NK-92 treated with Interleukin-12 subunit alpha and Interleukin-12 subunit beta, amount 100 ng/mL, for 24 hours (cell line): ENCODE results near the gene MEG3.
"Not testable (repeated sequence)": the region's sequence is repeated elsewhere in the genome, so short reads cannot be mapped to it uniquely, and the experiment has no call there.

Source experiments
- DNase-seq: peaks from one replicate; lab custom pipeline; 2025; lab: John Stamatoyannopoulos, UW

The MEG3 gene

GRCh38 chr14:100788942-100789341 is 37.0 kb upstream of the MEG3 start:
- no peak for DNase-seq

GRCh38 chr14:100789460-100790417 is 36.2 kb upstream of the MEG3 start:
- no peak for DNase-seq

GRCh38 chr14:100790502-100791347 is 35.2 kb upstream of the MEG3 start:
- no peak for DNase-seq

- DNase-seq, result no peak
Measured at GRCh38 chr14:100791348-100791735, 34.6 kb upstream of the MEG3 start.

- no peak for DNase-seq
Measured at GRCh38 chr14:100791995-100792394, 33.9 kb upstream of the MEG3 start.

- no peak for DNase-seq
Measured at GRCh38 chr14:100796946-100797345, 29.0 kb upstream of the MEG3 start.

- DNase-seq, result no peak
Measured at GRCh38 chr14:100800041-100800440, 25.9 kb upstream of the MEG3 start.

GRCh38 chr14:100801433-100801832 is 24.5 kb upstream of the MEG3 start:
- not testable (repeated sequence) for DNase-seq

GRCh38 chr14:100802179-100802578 is 23.7 kb upstream of the MEG3 start:
- DNase-seq, result no peak

- no peak for DNase-seq
Measured at GRCh38 chr14:100802766-100803165, 23.2 kb upstream of the MEG3 start.

- DNase-seq, result no peak
Measured at GRCh38 chr14:100803226-100803625, 22.7 kb upstream of the MEG3 start.

- DNase-seq, result no peak
Measured at GRCh38 chr14:100803676-100804075, 22.2 kb upstream of the MEG3 start.

- no peak for DNase-seq
Measured at GRCh38 chr14:100804138-100804537, 21.8 kb upstream of the MEG3 start.

- no peak for DNase-seq
Measured at GRCh38 chr14:100804558-100805309, 21.2 kb upstream of the MEG3 start.

- DNase-seq, result no peak
Measured at GRCh38 chr14:100806386-100806785, 19.5 kb upstream of the MEG3 start.

- no peak for DNase-seq
Measured at GRCh38 chr14:100807496-100807895, 18.4 kb upstream of the MEG3 start.

- DNase-seq, result no peak
Measured at GRCh38 chr14:100807979-100808734, 17.8 kb upstream of the MEG3 start.

GRCh38 chr14:100810435-100810834 is 15.5 kb upstream of the MEG3 start:
- no peak for DNase-seq

GRCh38 chr14:100810861-100811461 is 15.0 kb upstream of the MEG3 start:
- no peak for DNase-seq

GRCh38 chr14:100813291-100813690 is 12.6 kb upstream of the MEG3 start:
- DNase-seq, result no peak
